Body of pancreas (tissue), 4 donors: ENCODE results near the gene HACD1. TPM values are rescaled to one million over a fixed set of nuclear protein-coding genes. Genes with fewer than 3 reads are reported as not detected.

ENCODE experiments used
- ATAC-seq: fragments of 150-250 bp; one replicate; pipeline ENCODE4 v1.9.1; 2016
- DNase-seq, 4 donors: peaks; one replicate each; pipeline ENCODE4 v3.0.0-alpha.2; 2019
- H3K27ac ChIP-seq, 4 donors: fragments of 200-600 bp; sonication (generic); 1 replicate in 3 of 4; 2 replicates in 1 of 4; pipeline versions ENCODE4 v1.5.1 to v1.6.1; 2016 to 2019; ENCODE audit warnings: mild to moderate bottlenecking in 1 of 4, mixed read lengths in 1 of 4, moderate library complexity in 1 of 4
- H3K27me3 ChIP-seq, 2 donors: fragments of 200-600 bp; sonication (generic); one replicate each; pipeline ENCODE4 v1.6.0; 2016; ENCODE audit warnings: mild to moderate bottlenecking in 1 of 2
- H3K36me3 ChIP-seq, 2 donors: fragments of 200-600 bp; sonication (generic); replicated peaks in 1 of 2; 2 replicates each; pipeline ENCODE4 v1.5.1; 2016; ENCODE audit warnings: low read depth in 2 of 2; ENCODE audit not compliant: insufficient read depth in 1 of 2
- H3K4me1 ChIP-seq: fragments of 200-600 bp; sonication (generic); one replicate; pipeline ENCODE4 v1.6.0; 2016
- H3K4me3 ChIP-seq, 2 donors: fragments of 200-600 bp; sonication (generic); 1 replicate in 1 of 2; 2 replicates in 1 of 2; pipeline ENCODE4 v1.5.1; 2016 to 2019
- H3K9me3 ChIP-seq, 3 donors: fragments of 200-600 bp; sonication (generic); 1 replicate in 2 of 3; 2 replicates in 1 of 3; pipeline ENCODE4 v1.5.1; 2016
- CTCF ChIP-seq, 7 experiments: fragments of 450-650 bp in 4 of 7; fragments of 200-600 bp in 3 of 7; sonication (generic) in 3 of 7; IDR thresholded peaks; one replicate each; pipeline ENCODE4 v1.5.1; 2016 to 2019; ENCODE audit warnings: antibody characterized with exemption in 7 of 7
- POLR2A ChIP-seq, 3 donors: fragments of 450-650 bp; IDR thresholded peaks; one replicate each; pipeline ENCODE4 v1.6.1; 2016; ENCODE audit warnings: antibody characterized with exemption in 3 of 3, mild to moderate bottlenecking in 2 of 3
- WGBS, 2 donors: methylation state at CpG; one replicate each; pipeline ENCODE4 v1.1.5; 2017; 5-methylcytosine and 5-hydroxymethylcytosine counted together
- intact Hi-C: fragments of 100-400 bp; cut with DNase I; formaldehyde crosslinking; loops from one replicate; pipeline ENCODE4 v1.15.1; 2023
- total RNA-seq, 2 donors: library from RNA; depleted of rRNA; stranded (reverse); fragments of >200 nt; gene quantifications; one replicate each; pipeline ENCODE4 v1.1.0, GENCODE V29; 2016

HACD1 gene
- total RNA-seq, 2 donors from 2014 or later, result 1.0 to 4.9 TPM

- no peak overlapping the region for H3K27ac ChIP-seq
- no peaks in the 10 kb centered on the region for H3K9me3 ChIP-seq
- H3K4me1 ChIP-seq, result peaks cover 6% of the 10 kb centered on the region
- no peaks in the 10 kb centered on the region for H3K27me3 ChIP-seq
- no peak for ATAC-seq
- DNase-seq, result no peak
- TF ChIP-seq POLR2A (IDR thresholded peaks at IDR 0.05), result no peak
- TF ChIP-seq CTCF (IDR thresholded peaks at IDR 0.05), result no peak
- intact Hi-C loops, result no loop called here
- no peaks in the 10 kb centered on the region for H3K36me3 ChIP-seq
- 91 to 98% methylated on average over 3 of the region's 3 CpGs for WGBS, 2 donors
- H3K4me3 ChIP-seq, result no peak overlapping the region
Observed at GRCh38 chr10:17655009-17655408, 37.8 kb upstream of the HACD1 start.

- intact Hi-C loops, result no loop called here
- H3K27ac ChIP-seq, result no peak overlapping the region
Observed at GRCh38 chr10:17652585-17652984, 35.4 kb upstream of the HACD1 start.

GRCh38 chr10:17651896-17652295 lies 34.7 kb upstream of the HACD1 start:
- TF ChIP-seq POLR2A (IDR thresholded peaks at IDR 0.05), result no peak
- no peak for TF ChIP-seq CTCF (IDR thresholded peaks at IDR 0.05)
- H3K4me3 ChIP-seq, result no peak overlapping the region
- no peaks in the 10 kb centered on the region for H3K9me3 ChIP-seq
- no peak overlapping the region for H3K27ac ChIP-seq
- intact Hi-C loops, result no loop called here
- peaks cover 12% of the 10 kb centered on the region for H3K4me1 ChIP-seq
- no peak for ATAC-seq
- no peak for DNase-seq
- H3K36me3 ChIP-seq, result no peaks in the 10 kb centered on the region
- no peaks in the 10 kb centered on the region for H3K27me3 ChIP-seq

More at GRCh38 chr10:17652585-17652984, 35.4 kb upstream of the HACD1 start:
- TF ChIP-seq CTCF (IDR thresholded peaks at IDR 0.05), result no peak
- TF ChIP-seq POLR2A (IDR thresholded peaks at IDR 0.05), result no peak
- no peaks in the 10 kb centered on the region for H3K27me3 ChIP-seq
- H3K4me1 ChIP-seq, result peaks cover 6% of the 10 kb centered on the region
- no peak overlapping the region for H3K4me3 ChIP-seq
- no peak for ATAC-seq
- H3K36me3 ChIP-seq, result no peaks in the 10 kb centered on the region
- no peaks in the 10 kb centered on the region for H3K9me3 ChIP-seq
- no peak for DNase-seq

DNA sequence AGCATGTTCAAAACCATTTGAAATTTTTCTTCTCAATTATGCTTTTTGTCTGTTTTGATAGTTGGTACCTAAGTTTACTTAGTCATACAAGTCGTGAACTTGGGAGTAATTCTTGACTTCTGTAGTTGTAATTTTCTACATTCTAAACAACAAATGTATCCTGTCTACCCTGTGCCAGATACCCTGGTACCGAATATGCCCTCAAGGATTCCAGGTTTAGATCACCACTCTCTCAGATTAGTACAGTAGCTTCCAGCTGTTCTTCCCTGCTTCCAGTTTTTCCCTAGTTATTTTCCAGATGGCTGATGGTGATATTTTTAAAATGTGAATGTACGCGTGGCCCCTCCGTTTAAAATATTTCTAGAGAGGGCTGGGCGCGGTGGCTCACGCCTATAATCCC lies 33.2 kb upstream of the HACD1 start:
- no peak for DNase-seq
- Histone ChIP-seq H3K4me1 (peaks cover 24% of the 10 kb centered on the region), H3K9me3 (no peaks in the 10 kb centered on the region), H3K4me3 (no peak overlapping the region), H3K27ac (no peak overlapping the region), H3K27me3 (no peaks in the 10 kb centered on the region), H3K36me3 (no peaks in the 10 kb centered on the region)
- whole genome bisulfite sequencing, 2 donors, result 95% methylated on average over 8 of the region's 8 CpGs
- no peak for ATAC-seq
- TF ChIP-seq CTCF (IDR thresholded peaks at IDR 0.05) (no peak), POLR2A (IDR thresholded peaks at IDR 0.05) (no peak)
- intact Hi-C loops, result no loop called here

DNA sequence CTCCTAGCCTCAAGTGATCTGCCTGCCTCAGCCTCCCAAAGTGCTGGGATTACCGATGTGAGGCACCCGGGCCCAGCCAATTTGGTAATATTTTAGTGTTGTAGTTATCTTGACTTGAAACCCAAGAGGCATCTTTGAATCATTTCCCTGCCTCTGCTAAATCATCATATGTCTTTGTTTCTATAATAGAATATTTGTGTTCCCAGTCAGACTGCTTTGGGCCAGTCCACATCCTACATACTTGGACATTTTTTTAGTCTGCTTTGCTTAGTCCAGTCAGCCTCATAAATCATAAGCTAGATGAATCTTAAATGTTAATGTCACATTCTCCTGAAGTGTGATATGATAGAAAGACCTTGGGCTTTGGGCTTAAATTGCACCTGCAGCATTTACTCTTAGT lies 32.7 kb upstream of the HACD1 start:
- no peaks in the 10 kb centered on the region for H3K36me3 ChIP-seq
- H3K4me3 ChIP-seq, result no peak overlapping the region
- no peak for TF ChIP-seq POLR2A (IDR thresholded peaks at IDR 0.05)
- TF ChIP-seq CTCF (IDR thresholded peaks at IDR 0.05), result no peak
- intact Hi-C loops, result no loop called here
- 92 to 97% methylated on average over 2 of the region's 2 CpGs for WGBS, 2 donors
- H3K4me1 ChIP-seq, result peaks cover 29% of the 10 kb centered on the region
- no peak overlapping the region for H3K27ac ChIP-seq
- no peak for DNase-seq
- no peaks in the 10 kb centered on the region for H3K9me3 ChIP-seq
- no peaks in the 10 kb centered on the region for H3K27me3 ChIP-seq
- no peak for ATAC-seq
